Measurements from ENCODE around the gene S100A3.

DNA sequence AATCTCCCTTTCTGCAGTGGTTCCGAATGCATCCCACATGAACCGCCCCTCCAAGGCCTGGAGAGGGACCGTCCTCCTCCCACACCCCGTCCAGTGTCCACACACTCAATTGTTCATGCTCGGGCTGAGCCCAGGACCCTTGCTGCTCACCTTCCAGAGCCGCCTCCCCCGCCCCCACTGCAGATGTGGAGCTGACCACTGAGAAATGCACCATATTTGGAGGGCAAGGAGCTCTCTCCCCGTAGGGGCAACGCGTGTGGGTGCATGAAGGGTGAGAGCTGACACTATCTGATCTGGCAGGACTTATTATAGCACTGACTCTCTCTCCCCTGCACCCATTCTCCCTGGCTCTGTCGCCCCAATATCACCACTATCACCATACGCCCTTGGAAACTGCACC is 4.0 kb upstream of the S100A3 start:
- TF ChIP-seq CTCF (conservative IDR thresholded peaks at IDR 0.05) = no peak
- TF ChIP-seq EZH2 (IDR thresholded peaks at IDR 0.05; ENCODE audit: low read depth) = no peak
